ENCODE results near the gene BMF. TPM values are rescaled to one million over a fixed set of nuclear protein-coding genes. Genes with fewer than 3 reads are reported as not detected.

Gene BMF
- total and polyA plus RNA-seq, 2 of the 4 experiments (the other 2 are of a cell fraction) = 2.4 to 2.9 TPM

GRCh38 chr15:40038638-40039543, 69.8 kb downstream of the BMF start, which contains the start of gene SRP14:
SRP14 (minus strand) TSS chr15:40039181; CDS start chr15:40039116, 65 bp downstream.
- Histone ChIP-seq H3K36me3 (ENCODE audit: control insufficient read depth, insufficient read depth, low read length) (peaks cover 21% of the 10 kb centered on the region), H3K23ac (ENCODE audit: low read depth, low read length) (peak within 1 kb of the TSS; percentile 99), H3K4me1 (ENCODE audit: control insufficient read depth, insufficient read depth, low read length) (peaks cover 3% of the 10 kb centered on the region; the same call in 1 of the 2 replicates), H2AFZ (replicated peaks; ENCODE audit: low read length, poor library complexity) (peak within 1 kb of the TSS; percentile 97), H4K20me1 (ENCODE audit: insufficient read depth, low read length) (peaks cover 10% of the 10 kb centered on the region; the same call in 1 of the 2 replicates), H3K9ac (ENCODE audit: low read depth, low read length) (peak within 1 kb of the TSS; percentile 97), H3K27me3 (ENCODE audit: control insufficient read depth, insufficient read depth, low read length) (no peaks in the 10 kb centered on the region), H4K91ac (ENCODE audit: insufficient read depth, low read depth, low read length) (peak within 1 kb of the TSS; percentile 92), H2BK15ac (ENCODE audit: low read depth, low read length) (peak within 1 kb of the TSS; percentile 5; the same call in 1 of the 3 replicates), H4K8ac (ENCODE audit: low read depth in 2 of 2, low read length in 2 of 2) (peak within 1 kb of the TSS; percentile 90 to 100), H3K56ac (ENCODE audit: extremely low read depth, insufficient read depth, low read length) (peak within 1 kb of the TSS; percentile 71), H3K79me1 (ENCODE audit: low read depth in 1 of 2, low read length in 2 of 2) (peaks cover 17 to 45% of the 10 kb centered on the region in 2 experiments), H3K4me3 (ENCODE audit: insufficient read depth, low read depth, low read length) (peak within 1 kb of the TSS; percentile 83), H3K4me2 (ENCODE audit: low read depth, low read length) (peak within 1 kb of the TSS; percentile 99), H2BK20ac (ENCODE audit: low read depth, low read length) (peak within 1 kb of the TSS; percentile 8; the same call in 1 of the 2 replicates), H3K18ac (ENCODE audit: low read depth, low read length) (peak within 1 kb of the TSS; percentile 96), H3K9me3 (ENCODE audit: control insufficient read depth, insufficient read depth, low read length) (no peaks in the 10 kb centered on the region), H2BK5ac (ENCODE audit: low read depth, low read length, poor library complexity, severe bottlenecking) (peak within 1 kb of the TSS; percentile 96), H2AK9ac (replicated peaks; ENCODE audit: low read depth, low read length, poor library complexity) (peak within 1 kb of the TSS; percentile 89), H3K4ac (ENCODE audit: low read depth, low read length) (peak within 1 kb of the TSS; percentile 96), H4K5ac (ENCODE audit: low read depth, low read length) (peak within 1 kb of the TSS; percentile 98), H3K27ac (ENCODE audit: insufficient read depth, low read length) (peak within 1 kb of the TSS; percentile 98), H2AK5ac (ENCODE audit: low read depth, low read length) (peak within 1 kb of the TSS; percentile 73), H3K14ac (replicated peaks; ENCODE audit: low read depth, low read length) (peak within 1 kb of the TSS; percentile 99), H2BK120ac (ENCODE audit: low read depth, low read length) (peak within 1 kb of the TSS; percentile 66), H3K9me1 (ENCODE audit: insufficient read depth, low read length) (0 out of 2 replicates have a peak, but pooled peaks cover 4% of the 10 kb centered on the region)
- intact Hi-C loops (cut with micrococcal nuclease) = loop anchor here (1.0 kb wide), 1 partner anchor 253 kb away; no protein-coding TSS in a partner anchor
- DNase-seq = peak; percentile 91
- ChIA-PET POLR2A (ENCODE audit: unreplicated experiment) (interaction anchor here (0.5 to 0.7 kb wide), 3 partner anchors 38 to 247 kb away, joined by 3 read pairs; no protein-coding TSS in a partner anchor), CTCF (interaction anchor here (0.6 to 0.9 kb wide), 3 partner anchors 9 to 179 kb away, joined by 3 read pairs; no protein-coding TSS in a partner anchor)
- TF ChIP-seq MAZ (IDR thresholded peaks at IDR 0.05; ENCODE audit: borderline replicate concordance, low read depth, low read length) (peak; percentile 82), POLR2A (IDR thresholded peaks at IDR 0.05; ENCODE audit: low read depth, low read length) (peak; percentile 90), ELK1 (IDR thresholded peaks at IDR 0.05; ENCODE audit: borderline replicate concordance, low read depth, low read length) (no peak), RAD21 (IDR thresholded peaks at IDR 0.05; ENCODE audit: low read length) (no peak), CHD1 (IDR thresholded peaks at IDR 0.05; ENCODE audit: low read depth, low read length) (peak; percentile 89; the same call in 1 of the 2 replicates), MXI1 (IDR thresholded peaks at IDR 0.05; ENCODE audit: borderline replicate concordance, low read depth, low read length) (0 out of 2 replicates have a peak, but pooled peaks have one; percentile 24), CEBPB (IDR thresholded peaks at IDR 0.05; ENCODE audit: low read depth, low read length) (no peak), SMC3 (IDR thresholded peaks at IDR 0.05; ENCODE audit: low read depth, low read length) (no peak), RFX5 (IDR thresholded peaks at IDR 0.05; ENCODE audit: low read depth, low read length) (no peak), FOS (IDR thresholded peaks at IDR 0.05; ENCODE audit: low read depth, low read length) (no peak), USF2 (IDR thresholded peaks at IDR 0.05; ENCODE audit: low read depth, low read length) (no peak)
- peak; percentile 95 for ATAC-seq (ENCODE audit: low read depth)
- dilution Hi-C loops (cut with HindIII; ENCODE audit: low sequenced_read_pairs, unreplicated experiment) = no loop called here
- in situ Hi-C loops (cut with MboI; ENCODE audit: low sequenced_read_pairs) = no loop called here
- 0% methylated on average over 17 of the region's 59 CpGs; no CpG with 5 or more reads in 1 of the 2 experiments for WGBS, 2 experiments (ENCODE audit: extremely low coverage in 2 of 2, insufficient read length in 1 of 2)
- no TSS peak for BruUV-seq (replicated peaks)
